ENCODE results near the gene INPP5J.
"Not testable (repeated sequence)": the region's sequence is repeated elsewhere in the genome, so short reads cannot be mapped to it uniquely, and the experiment has no call there.

INPP5J gene

DNA sequence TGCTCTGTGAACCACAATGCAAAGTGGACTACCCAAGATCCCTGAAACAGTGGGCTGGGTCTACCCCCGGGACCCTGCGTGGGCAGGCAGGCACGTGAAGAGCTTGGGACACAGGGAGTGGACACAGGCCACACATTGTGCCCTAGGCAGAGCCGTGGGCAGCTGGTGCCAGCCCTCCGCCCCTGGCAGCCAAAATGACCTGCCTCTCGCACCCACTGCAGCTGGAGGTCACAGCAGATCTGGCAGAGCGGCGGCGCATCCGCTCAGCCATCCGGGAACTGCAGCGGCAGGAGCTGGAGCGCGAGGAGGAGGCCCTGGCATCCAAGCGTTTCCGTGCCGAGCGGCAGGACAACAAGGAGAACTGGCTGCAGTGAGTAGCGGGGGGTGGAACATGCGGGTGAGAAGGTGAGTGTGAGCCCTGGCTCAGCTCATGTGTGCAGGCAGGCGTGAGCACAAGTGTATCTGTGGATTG is 35.0 kb upstream of the INPP5J start:
- DNase-seq (ENCODE audit: low read depth): no peak

DNA sequence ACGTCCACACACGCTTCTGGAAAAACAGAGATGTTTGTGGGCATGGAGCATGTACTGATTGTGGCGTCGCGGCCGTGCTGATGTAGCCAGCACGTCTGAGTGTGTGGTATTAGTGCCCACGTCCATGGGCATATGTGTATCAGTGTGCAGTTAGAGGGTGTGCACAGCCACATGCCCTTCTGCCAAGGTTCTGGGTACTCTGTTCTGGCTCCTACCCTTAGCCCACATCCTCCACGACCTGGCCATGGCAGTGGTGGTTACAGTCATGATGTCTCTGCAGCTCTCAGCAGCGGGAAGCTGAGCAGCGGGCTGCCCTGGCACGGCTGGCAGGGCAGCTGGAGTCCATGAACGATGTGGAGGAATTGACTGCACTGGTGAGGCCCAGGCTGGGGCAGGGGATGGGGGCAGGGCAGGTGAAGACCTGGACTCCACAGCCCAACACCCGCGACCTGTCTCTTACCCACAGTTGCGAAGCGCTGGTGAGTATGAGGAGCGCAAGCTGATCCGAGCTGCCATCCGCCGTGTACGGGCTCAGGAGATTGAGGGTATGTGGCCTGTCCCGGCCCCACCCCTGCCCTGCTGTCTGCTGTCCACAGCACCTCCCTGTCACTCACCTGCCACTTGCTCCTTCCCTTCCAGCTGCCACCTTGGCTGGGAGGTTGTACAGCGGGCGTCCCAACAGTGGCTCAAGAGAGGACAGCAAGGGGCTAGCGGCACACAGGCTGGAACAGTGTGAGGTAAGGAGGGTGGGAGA is 34.4 kb upstream of the INPP5J start:
- no peak for DNase-seq (ENCODE audit: low read depth)

DNA sequence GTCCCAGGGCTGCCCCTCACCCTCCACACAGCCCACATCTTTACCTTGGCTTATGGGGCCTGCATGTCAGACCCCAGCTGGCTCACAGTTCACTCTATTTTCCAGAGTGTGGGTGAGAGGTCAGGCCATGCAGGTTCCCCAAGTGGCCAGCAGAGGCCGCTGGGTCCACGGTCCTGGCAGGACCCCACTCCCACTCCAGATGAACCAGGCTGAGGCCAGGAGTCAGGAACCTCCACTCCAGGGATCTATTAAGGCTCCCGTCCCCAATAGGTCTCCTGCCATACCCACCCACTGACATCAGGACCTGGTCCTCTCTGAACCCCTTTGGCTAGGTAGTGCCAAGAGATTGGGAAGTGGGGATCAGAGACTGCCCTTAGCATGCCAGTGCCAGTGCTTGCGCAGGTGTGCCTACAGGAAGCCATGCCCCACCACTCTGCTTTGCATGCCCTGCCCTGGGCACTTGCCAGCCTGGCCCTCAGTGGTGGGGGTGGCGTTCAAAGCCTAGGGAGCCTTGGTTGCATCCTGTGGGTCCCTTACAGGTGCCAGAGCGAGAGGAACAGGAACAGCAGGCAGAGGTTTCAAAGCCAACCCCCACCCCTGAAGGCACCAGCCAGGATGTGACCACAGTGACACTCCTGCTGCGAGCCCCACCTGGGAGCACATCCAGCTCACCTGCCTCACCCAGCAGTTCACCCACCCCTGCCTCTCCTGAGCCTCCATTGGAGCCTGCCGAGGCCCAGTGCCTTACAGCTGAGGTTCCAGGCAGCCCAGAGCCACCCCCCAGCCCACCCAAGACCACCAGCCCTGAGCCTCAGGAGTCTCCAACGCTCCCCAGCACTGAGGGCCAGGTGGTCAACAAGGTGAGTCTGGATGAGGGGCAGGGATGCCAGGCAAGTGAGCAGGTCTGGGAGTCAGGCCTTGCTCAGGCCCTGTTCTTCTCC is 33.3 kb upstream of the INPP5J start:
- DNase-seq (ENCODE audit: low read depth): no peak

DNA sequence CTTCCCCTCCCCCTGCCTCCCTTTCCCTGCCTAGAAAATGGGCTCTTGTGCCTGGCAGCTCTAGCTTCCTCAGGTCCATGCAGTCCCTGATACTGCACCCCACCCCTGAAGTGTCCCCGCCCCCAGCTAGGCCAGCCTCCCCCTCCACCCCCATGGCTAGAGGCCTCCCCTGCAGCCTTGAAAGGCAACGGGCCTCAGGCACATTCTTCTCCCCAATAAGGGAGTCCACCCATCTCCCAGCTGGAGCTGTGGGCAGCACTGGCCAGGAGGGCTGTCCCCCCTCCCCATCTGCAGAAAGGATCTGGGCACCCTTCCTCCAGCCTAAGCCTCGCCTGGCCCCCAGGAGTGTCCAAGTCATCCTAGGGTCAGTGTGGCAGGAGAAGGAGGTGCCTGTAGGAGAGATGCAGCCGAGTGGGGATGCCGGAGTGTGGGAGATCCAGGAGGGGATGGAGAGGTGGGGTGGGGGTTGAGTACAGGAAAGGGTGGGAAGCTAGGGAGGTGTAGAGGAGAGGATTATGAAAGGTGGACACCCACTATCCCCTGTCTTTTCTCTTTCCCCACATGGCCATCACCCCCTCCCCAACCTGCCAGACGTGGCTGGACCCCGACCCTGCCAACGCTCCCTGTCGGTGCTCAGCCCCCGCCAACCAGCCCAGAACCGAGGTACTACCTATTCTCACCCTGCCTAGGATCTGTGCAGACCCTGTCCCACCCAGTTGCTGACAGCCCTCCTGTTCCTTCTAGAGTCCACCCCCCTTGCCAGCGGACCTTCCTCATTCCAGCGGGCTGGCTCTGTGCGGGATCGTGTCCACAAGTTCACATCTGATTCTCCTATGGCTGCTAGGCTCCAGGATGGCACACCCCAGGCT is 32.3 kb upstream of the INPP5J start:
- no peak for DNase-seq (ENCODE audit: low read depth)

DNA sequence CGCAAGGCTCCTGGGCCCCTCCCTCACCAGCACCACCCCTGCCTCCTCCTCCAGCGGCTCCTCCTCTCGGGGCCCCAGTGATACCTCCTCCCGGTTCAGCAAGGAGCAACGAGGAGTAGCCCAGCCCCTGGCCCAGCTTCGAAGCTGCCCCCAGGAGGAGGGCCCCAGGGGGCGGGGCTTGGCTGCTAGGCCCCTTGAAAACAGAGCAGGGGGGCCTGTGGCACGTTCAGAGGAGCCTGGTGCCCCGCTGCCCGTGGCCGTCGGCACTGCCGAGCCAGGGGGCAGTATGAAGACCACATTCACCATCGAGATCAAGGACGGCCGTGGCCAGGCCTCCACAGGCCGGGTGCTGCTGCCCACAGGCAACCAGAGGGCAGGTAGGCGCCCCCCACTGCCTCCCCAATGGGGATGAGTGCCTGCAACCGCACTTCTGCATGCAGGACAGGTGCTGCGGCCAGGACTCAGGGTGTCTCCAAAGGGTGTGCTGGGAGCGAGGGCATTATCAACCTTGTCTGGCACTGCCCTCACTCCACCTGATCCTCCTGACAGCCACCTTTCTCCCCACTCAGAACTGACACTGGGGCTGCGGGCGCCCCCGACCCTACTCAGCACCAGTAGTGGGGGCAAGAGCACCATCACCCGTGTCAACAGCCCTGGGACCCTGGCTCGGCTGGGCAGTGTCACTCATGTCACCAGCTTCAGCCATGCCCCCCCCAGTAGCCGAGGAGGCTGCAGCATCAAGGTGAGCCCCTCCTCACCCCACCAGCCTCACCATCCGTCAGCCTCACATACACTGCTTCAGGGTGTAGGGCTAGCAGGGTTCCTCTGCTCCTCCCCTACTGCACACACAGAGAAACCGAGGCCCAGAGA is 31.4 kb upstream of the INPP5J start:
- DNase-seq (ENCODE audit: low read depth): no peak

DNA sequence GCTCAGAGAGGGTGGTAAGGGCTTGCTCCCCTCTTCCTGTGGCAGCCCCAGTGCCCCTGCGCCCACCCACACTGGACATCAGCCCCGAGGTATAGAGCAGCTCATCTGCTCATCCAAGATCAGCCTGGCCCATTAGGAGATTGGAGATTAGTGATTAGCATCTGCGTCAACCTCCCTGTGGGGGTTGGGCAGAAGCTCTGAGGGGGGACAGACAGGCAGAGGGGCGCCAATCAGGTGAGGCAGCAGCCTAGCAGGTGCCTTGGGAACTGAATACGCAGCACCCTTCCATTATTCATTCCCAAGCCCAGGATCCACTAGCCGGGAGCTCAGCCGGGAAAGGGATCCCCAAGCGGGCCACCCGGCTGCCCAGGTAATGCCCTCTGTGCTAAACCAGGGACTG is 30.6 kb upstream of the INPP5J start:
- DNase-seq (ENCODE audit: low read depth): no peak

DNA sequence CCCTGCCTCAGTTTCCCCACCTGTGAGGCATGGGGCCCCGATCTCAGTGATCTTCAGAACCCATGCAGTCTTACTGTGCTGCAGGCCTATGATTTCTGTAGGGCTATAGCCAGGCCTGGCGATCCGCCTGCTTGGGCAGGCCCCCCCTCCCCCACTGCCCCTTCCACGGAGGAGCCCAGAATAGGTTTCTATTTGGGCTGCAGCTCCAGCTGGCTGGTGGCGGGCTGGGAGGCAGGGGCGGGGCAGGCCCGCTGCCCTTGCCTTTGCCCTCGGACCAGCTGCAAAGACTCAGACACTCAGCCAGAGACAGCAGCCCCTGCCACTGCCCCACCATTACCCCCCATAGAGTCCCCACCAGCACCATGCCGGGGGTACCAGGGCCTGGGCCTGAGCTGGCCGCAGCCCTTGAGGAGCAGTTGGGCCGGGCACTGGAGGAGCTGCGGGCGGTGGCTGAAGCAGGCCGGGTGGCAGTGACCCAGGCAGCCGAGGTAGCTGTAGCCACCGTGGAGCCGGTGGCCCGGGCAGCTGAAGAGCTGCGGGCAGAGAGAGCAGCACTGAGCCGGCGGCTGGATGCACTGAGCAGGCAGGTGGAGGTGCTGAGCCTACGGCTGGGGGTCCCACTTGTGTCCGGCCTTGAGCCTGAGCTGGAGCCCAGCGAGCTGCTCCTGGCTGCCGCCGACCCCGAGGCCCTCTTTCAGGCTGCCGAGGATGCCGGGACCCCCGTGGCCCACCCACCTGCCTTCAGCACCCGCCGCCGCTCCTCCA is 29.5 kb upstream of the INPP5J start:
- no peak for DNase-seq (ENCODE audit: low read depth)

DNA sequence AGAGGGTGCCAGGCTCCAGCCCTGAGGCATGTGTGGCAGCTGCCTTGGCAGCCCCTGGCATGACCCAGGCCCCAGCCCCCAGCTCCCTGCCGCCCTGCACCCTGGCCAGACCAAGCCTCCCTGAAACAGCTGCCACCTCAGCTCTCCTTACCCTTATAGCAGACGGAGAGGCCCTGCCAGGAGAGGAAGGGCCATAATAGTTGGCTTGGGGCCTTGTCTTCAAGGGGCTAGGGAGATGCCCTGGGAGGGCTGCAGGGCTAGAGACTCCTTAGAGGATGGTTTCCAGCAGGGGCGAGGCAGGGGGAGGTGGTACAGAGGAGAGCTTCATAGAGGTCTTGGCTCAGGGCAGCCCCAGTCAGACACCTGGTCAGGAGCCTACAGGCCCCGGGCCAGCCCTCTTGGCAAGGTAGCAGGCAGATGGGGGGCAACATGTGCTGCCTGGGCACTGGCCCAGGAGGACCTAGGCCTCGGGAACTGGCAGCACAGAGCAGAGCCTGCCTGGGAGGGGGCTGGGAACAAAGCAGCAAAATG is 28.7 kb upstream of the INPP5J start:
- no peak for DNase-seq (ENCODE audit: low read depth)

DNA sequence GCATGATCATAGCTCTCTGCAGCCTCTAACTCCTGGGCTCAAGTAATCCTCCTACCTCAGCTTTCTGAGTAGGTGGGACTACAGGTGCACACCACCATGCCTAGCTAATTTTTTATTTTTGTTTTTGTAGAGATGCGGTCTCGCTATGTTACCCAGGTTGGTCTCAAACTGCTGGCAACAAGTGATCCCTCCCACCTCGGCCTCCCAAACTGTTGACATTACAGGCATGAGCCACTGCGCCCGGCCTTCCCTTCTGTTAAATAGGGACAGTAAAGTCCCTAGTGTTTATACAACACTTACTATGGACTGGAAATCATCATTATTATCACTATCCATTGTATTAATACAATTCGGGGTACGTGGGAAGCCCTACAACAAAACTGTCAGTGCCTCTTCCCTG is 28.0 kb upstream of the INPP5J start:
- no peak for DNase-seq (ENCODE audit: low read depth)

DNA sequence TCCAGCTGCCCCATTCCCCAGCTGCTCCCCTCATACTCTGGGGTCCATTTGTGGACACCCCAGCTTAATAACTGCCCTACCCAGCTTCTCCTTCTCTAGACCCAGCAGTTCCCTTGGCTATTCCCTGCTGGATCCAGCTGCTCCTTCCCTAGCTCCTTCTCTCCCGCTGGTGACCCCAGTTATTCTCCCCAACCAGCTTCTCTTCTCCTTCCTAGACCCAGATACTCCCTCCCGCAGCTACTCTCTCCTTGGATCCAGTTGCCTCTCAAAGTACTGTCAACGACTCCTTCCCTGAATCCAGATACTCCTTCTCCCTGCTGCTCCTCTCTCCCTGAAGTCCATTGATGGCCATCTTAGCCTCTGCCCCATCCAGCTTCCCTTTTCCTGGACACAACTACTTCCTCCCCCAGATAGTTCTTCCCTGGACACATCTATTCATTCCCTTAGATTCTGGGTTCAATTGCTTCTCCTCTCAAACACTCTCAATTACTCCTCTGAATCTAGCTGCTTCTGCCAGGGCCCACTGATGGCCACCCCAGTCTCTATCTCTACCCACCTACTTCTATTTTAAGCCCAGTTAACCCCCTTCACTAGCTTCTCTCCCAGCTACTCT is 27.0 kb upstream of the INPP5J start:
- no peak for DNase-seq (ENCODE audit: low read depth)

DNA sequence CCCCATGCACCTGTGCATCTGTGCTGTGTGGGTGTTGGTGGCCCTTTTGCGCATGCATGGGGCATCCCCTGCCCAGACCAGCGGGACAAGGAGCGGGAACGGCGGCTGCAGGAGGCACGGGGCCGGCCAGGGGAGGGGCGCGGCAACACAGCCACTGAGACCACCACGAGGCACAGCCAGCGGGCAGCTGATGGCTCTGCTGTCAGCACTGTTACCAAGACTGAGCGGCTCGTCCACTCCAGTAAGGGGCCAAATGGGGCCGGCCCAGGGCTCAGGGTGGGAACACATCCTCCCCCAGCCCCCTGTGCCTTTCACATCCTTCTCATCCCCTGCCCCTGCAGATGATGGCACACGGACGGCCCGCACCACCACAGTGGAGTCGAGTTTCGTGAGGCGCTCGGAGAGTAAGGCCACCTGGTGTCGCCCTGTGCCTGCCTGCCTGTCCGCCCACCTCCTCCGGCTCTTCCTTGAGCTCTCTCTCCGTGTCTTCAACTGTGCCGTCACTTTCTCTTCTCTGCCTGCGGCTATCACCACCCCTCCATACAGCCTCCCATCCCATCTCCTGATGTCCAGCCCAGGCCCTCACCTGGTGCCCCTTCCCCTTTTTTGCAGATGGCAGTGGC is 26.0 kb upstream of the INPP5J start:
- no peak for DNase-seq (ENCODE audit: low read depth)

DNA sequence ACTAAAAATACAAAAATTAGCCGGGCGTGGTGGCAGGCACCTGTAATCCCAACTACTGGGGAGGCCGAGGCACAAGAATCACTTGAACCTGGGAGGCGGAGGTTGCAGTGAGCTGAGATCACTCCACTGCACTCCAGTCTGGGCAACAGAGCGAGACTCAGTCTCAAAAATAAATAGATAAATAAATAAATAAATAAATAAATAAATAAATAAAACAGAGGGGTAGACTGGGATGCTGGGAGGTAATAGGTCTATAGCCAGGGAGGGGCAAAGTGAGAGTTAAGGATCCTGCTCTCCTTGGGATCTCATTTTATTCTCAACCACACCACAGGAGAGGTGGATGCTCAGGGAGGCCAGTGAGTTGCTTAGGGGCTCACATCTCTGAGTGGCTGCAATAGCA is 25.2 kb upstream of the INPP5J start:
- DNase-seq (ENCODE audit: low read depth): not testable (repeated sequence)

DNA sequence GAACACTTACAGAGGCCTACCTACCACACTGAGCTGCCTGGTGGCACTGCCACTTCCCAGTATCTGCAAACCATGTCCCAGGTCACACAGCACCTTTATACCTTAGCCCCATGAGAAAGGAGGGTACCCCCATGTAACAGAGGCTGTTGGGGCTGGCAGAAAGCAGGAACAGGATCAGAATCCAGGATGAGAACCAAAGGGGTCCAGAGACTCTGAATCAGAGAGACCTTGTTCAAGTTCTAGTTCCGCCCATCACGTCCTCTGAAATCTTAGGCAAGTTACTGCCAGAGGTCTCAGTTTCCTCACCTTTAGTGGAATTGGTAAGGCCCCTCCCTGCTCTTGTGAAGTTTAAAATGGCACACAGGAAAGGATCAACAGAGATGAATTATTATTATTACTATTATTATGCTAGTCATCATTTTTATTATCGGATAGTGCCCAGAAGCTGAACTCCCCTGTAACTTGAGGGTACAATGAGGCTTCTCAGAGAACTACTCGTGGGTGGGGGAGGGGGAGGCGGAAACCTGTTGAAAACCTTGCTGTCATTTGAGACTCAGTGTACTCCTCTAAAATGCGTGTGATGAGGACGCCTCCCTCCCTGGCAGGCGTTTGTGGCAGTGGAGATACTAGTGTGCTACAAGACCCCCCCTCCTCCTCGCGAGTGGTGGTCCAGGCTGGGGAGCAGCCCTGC is 24.7 kb upstream of the INPP5J start:
- DNase-seq (ENCODE audit: low read depth): no peak

DNA sequence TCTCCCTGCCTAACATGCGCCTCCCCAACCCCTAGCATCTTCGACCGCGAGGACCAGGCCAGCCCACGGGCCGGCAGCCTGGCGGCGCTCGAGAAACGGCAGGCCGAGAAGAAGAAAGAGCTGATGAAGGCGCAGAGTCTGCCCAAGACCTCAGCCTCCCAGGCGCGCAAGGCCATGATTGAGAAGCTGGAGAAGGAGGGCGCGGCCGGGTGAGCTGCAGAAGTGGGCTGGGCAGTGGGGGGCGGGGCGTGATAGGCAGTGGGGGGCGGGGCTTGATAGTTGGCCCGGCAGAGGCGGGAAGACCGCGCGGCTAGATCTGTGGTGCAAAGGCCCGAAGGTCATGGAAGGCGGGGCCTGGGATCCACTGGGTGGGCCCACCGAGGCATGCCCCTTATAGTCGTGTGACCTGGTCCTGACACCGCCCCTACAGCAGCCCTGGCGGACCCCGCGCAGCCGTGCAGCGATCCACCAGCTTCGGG is 24.1 kb upstream of the INPP5J start:
- no peak for DNase-seq (ENCODE audit: low read depth)

DNA sequence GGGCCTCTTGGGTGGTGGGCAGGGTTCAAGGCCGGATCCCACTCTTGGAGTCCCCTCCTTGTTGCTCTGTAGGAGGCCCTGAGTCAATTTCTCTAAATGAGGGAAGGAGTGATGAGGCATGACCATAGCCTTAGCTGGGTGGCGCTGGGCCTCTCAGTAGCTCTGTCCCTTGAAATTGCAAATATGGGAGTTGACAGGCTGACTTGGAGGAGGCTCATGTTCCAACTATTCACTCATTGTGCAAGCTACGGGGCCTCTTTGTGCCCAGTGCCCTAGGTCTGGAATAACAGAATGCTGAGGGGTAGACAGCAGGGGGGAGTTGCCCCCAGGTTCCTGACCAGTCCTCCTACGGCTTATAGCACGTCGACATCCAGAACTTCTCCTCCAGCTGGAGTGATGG is 23.4 kb upstream of the INPP5J start:
- DNase-seq (ENCODE audit: low read depth): no peak

DNA sequence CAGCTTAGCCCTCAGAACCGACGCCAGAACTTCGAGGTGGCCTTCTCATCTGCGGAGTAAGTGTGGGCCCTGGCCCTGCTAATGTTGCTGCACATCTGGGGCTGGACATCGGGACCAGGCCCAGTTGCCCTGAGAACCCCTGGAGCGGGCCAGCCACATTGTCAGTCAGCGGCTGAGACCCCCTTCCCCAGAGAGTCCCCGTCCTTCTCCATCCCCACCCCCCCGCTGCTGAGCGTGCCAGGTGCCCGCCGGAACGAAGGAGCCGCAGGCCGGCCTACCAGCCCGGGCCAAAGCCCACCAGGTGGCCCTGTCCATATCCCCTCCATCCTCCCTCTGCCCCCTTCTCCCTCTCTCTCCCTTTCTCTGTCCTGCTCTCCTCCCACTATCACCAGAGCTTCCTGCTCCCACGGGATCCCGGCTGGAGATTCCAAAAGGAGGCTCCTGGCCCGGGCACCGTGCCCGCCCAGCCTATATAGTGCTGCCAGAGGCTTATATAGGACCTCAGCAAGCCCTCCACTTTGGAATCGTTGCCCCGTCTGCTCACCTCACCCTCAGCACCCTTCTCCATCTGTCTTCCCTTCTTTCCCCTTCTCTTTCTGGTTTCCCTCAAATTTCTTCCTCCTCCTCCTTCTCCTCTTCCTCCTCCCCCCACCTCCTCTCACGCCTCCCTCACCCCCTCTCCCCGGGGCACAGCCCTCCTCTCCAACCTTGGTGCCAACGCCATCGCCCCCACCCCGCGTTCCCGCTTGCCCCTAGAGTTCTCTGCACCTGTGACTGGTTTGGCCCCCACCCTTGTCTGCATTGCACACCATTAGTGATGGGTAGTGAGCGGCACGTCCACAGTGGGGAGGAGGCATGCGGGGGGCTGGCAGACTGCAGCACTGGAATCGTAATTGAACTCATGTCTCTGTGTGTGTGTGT is 22.7 kb upstream of the INPP5J start:
- no peak for DNase-seq (ENCODE audit: low read depth)

DNA sequence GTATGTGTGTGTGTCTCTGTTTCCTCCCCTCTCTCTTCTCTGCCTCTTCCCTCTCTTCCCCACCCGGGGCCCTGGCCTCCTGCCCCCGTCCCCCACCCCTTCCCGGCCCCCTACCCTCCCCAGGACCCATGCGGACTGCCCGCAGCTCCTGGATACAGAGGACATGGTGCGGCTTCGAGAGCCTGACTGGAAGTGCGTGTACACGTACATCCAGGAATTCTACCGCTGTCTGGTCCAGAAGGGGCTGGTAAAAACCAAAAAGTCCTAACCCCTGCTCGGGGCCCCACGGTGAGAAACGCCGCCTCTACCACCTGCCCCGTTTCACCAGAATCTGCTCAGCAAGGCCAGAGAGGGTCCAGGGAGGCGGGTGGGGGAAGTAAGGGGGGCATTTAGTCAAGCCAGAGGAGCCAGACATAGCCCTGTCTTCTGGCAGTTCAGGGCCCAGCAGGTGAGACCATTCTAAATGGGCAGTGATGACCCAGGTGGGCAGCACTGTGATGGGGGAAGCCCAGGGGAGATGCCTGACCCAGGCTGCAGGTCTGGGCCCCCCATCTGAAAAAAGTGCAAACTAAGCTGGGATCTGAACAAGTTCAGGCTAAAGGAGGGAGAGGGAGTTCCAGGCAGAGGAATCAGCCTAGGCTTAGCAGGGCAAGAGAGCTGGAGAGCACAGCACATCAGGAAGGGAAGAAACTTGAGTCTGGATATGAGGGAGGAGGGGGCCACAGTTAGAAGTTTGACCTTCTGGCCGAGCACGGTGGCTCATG is 21.8 kb upstream of the INPP5J start:
- DNase-seq (ENCODE audit: low read depth): no peak
